ENCODE data around the gene PARVA. TPM values are rescaled to one million over a fixed set of nuclear protein-coding genes. Genes with fewer than 3 reads are reported as not detected.

PARVA gene
- total RNA-seq, 2 experiments from 2014 or later: 0.08 to 0.98 TPM

GRCh38 chr11:12358302-12359188 is 18.8 kb upstream of the PARVA start:
- CTCF ChIA-PET: interaction anchor here (0.7 kb wide), 1 partner anchor 17 kb away, joined by 4 read pairs; no protein-coding TSS in a partner anchor
- DNase-seq: no peak
- no peak overlapping the region for H3K27ac ChIP-seq (ENCODE audit: low read depth in 1 of 2, low read length in 2 of 2)
- peaks cover 48% of the 10 kb centered on the region for H3K4me1 ChIP-seq (ENCODE audit: insufficient read depth, low read length)
- no peaks in the 10 kb centered on the region for H3K36me3 Mint-ChIP-seq (ENCODE audit: low read depth)
- peak overlapping the region; percentile 73 for H3K27ac Mint-ChIP-seq
- H3K4me3 Mint-ChIP-seq: no peak overlapping the region
- TF ChIP-seq CTCF (IDR thresholded peaks at IDR 0.05): no peak
- intact Hi-C loops (cut with DNase I, micrococcal nuclease): no loop called here
- POLR2A ChIA-PET: interaction anchor here (1.4 kb wide), 1 partner anchor 18 kb away, joined by 7 read pairs; the partner anchor contains the start of gene PARVA
- H3K4me3 ChIP-seq (ENCODE audit: low read length): no peak overlapping the region
- H3K4me1 Mint-ChIP-seq (ENCODE audit: low read depth): peaks cover 75% of the 10 kb centered on the region
- no peaks in the 10 kb centered on the region for H3K9me3 Mint-ChIP-seq
- no peaks in the 10 kb centered on the region for H3K27me3 Mint-ChIP-seq
- ATAC-seq (ENCODE audit: poor library complexity): no peak
- no peaks in the 10 kb centered on the region for H3K9me3 ChIP-seq (ENCODE audit: control insufficient read depth in 1 of 2, insufficient read depth in 1 of 2, low read length in 2 of 2)
- H3K36me3 ChIP-seq (ENCODE audit: insufficient read depth, low read length): no peaks in the 10 kb centered on the region
- H3K27me3 ChIP-seq (ENCODE audit: control insufficient read depth in 1 of 2, insufficient read depth in 2 of 2, low read length in 2 of 2): no peaks in the 10 kb centered on the region

GRCh38 chr11:12359761-12360160 is 17.6 kb upstream of the PARVA start:
- H3K27ac Mint-ChIP-seq: no peak overlapping the region
- H3K4me1 Mint-ChIP-seq (ENCODE audit: low read depth): peaks cover 82% of the 10 kb centered on the region
- H3K36me3 Mint-ChIP-seq (ENCODE audit: low read depth): no peaks in the 10 kb centered on the region
- DNase-seq (no peak), ATAC-seq (ENCODE audit: poor library complexity) (no peak)
- ChIA-PET CTCF (no interaction called here), POLR2A (no interaction called here)
- intact Hi-C loops (cut with DNase I, micrococcal nuclease): loop anchor here in 1 of 2 experiments (5.0 kb wide), 1 partner anchor 1477 kb away; no protein-coding TSS in a partner anchor
- Histone ChIP-seq H3K4me3 (ENCODE audit: low read length) (no peak overlapping the region), H3K27me3 (ENCODE audit: control insufficient read depth in 1 of 2, insufficient read depth in 2 of 2, low read length in 2 of 2) (no peaks in the 10 kb centered on the region), H3K4me1 (ENCODE audit: insufficient read depth, low read length) (peaks cover 55% of the 10 kb centered on the region), H3K36me3 (ENCODE audit: insufficient read depth, low read length) (no peaks in the 10 kb centered on the region), H3K9me3 (ENCODE audit: control insufficient read depth in 1 of 2, insufficient read depth in 1 of 2, low read length in 2 of 2) (no peaks in the 10 kb centered on the region), H3K27ac (ENCODE audit: low read depth in 1 of 2, low read length in 2 of 2) (no peak overlapping the region)
- TF ChIP-seq CTCF (IDR thresholded peaks at IDR 0.05): no peak
- H3K4me3 Mint-ChIP-seq: no peak overlapping the region
- H3K9me3 Mint-ChIP-seq: peaks cover 5% of the 10 kb centered on the region
- no peaks in the 10 kb centered on the region for H3K27me3 Mint-ChIP-seq

DNA sequence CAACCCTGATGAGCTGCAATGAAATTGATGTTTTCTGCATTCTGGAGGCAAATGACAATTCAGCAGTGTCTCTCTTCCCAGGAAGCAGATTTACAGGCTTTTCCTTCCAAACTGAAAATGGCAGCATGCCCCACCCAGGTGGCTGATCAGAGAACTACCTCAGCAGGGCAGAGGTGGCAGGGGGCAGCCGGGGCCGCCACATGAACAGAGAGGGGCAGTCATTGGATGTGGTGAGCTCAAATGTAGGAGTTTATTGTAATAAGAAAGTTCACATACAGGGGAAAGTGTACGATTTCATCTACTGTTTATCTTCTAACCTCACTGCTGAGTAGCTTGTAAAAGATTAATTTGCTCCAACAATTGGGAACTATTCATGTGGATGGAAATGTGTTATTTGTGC is 15.7 kb upstream of the PARVA start:
- H3K27me3 Mint-ChIP-seq: no peaks in the 10 kb centered on the region
- CTCF ChIA-PET: no interaction called here

More for the DNA sequence above, 15.7 kb upstream of the PARVA start:
- Histone ChIP-seq H3K27ac (ENCODE audit: low read depth in 1 of 2, low read length in 2 of 2) (no peak overlapping the region), H3K4me3 (ENCODE audit: low read length) (no peak overlapping the region), H3K4me1 (ENCODE audit: insufficient read depth, low read length) (peaks cover 59% of the 10 kb centered on the region), H3K9me3 (ENCODE audit: control insufficient read depth in 1 of 2, insufficient read depth in 1 of 2, low read length in 2 of 2) (peaks cover 0 to 12% of the 10 kb centered on the region in 2 experiments), H3K27me3 (ENCODE audit: control insufficient read depth in 1 of 2, insufficient read depth in 2 of 2, low read length in 2 of 2) (no peaks in the 10 kb centered on the region), H3K36me3 (ENCODE audit: insufficient read depth, low read length) (no peaks in the 10 kb centered on the region)
- intact Hi-C loops (cut with DNase I, micrococcal nuclease): loop anchor here in 1 of 2 experiments (5.0 kb wide), 1 partner anchor 1479 kb away; no protein-coding TSS in a partner anchor
- no peak for TF ChIP-seq CTCF (IDR thresholded peaks at IDR 0.05)
- Mint-ChIP-seq H3K4me3 (no peak overlapping the region), H3K27ac (peak overlapping the region; percentile 69), H3K36me3 (ENCODE audit: low read depth) (peaks cover 9% of the 10 kb centered on the region), H3K9me3 (peaks cover 11% of the 10 kb centered on the region), H3K4me1 (ENCODE audit: low read depth) (peaks cover 82% of the 10 kb centered on the region)
- no peak for ATAC-seq (ENCODE audit: poor library complexity)
- POLR2A ChIA-PET: interaction anchor here (0.9 kb wide), 1 partner anchor 16 kb away, joined by 3 read pairs; the partner anchor contains the start of gene PARVA
- no peak for DNase-seq

Data from CD4-positive, alpha-beta T cell (primary cell).